Measurements from ENCODE around the gene DBX1.

The DBX1 gene

DNA sequence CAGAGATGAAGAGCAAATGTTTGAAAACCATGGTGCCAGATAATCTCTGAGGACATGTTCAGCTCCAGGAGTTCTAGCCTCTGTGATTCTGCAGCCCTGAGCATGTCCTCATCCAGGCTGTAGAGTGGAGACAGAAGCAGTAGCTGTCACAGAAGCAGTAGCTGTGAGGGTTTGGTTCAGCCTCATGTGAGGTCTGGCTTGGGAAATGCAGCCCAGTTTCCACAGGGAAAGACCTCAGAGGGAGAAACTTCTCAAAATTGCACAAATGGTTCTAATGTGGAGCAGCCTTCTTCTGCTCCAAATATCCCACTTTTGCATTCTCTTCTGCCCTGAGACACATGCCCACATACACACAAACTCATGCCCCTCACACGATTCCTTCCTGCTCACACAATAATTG, 48.4 kb downstream of the DBX1 start:
- Histone ChIP-seq H3K4me1 (ENCODE audit: low read depth, poor library complexity, severe bottlenecking) (no peaks in the 10 kb centered on the region), H4K20me1 (ENCODE audit: insufficient read depth) (no peaks in the 10 kb centered on the region), H2AFZ (ENCODE audit: low read depth) (no peak overlapping the region), H3K79me2 (ENCODE audit: insufficient read depth, low read depth) (no peaks in the 10 kb centered on the region), H3K27ac (no peak overlapping the region), H3K4me2 (no peak overlapping the region), H3K36me3 (ENCODE audit: insufficient read depth) (no peaks in the 10 kb centered on the region), H3K4me3 (IDR thresholded peaks at IDR 0.05; ENCODE audit: insufficient read depth, low read depth, low read length) (no peak overlapping the region), H3K27me3 (ENCODE audit: insufficient read depth, low read depth) (no peaks in the 10 kb centered on the region), H3K9ac (no peak overlapping the region)
- TF ChIP-seq, protein P1, sequence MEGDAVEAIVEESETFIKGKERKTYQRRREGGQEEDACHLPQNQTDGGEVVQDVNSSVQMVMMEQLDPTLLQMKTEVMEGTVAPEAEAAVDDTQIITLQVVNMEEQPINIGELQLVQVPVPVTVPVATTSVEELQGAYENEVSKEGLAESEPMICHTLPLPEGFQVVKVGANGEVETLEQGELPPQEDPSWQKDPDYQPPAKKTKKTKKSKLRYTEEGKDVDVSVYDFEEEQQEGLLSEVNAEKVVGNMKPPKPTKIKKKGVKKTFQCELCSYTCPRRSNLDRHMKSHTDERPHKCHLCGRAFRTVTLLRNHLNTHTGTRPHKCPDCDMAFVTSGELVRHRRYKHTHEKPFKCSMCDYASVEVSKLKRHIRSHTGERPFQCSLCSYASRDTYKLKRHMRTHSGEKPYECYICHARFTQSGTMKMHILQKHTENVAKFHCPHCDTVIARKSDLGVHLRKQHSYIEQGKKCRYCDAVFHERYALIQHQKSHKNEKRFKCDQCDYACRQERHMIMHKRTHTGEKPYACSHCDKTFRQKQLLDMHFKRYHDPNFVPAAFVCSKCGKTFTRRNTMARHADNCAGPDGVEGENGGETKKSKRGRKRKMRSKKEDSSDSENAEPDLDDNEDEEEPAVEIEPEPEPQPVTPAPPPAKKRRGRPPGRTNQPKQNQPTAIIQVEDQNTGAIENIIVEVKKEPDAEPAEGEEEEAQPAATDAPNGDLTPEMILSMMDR (conservative IDR thresholded peaks at IDR 0.05; ENCODE audit: low read depth, low read length): no peak

DNA sequence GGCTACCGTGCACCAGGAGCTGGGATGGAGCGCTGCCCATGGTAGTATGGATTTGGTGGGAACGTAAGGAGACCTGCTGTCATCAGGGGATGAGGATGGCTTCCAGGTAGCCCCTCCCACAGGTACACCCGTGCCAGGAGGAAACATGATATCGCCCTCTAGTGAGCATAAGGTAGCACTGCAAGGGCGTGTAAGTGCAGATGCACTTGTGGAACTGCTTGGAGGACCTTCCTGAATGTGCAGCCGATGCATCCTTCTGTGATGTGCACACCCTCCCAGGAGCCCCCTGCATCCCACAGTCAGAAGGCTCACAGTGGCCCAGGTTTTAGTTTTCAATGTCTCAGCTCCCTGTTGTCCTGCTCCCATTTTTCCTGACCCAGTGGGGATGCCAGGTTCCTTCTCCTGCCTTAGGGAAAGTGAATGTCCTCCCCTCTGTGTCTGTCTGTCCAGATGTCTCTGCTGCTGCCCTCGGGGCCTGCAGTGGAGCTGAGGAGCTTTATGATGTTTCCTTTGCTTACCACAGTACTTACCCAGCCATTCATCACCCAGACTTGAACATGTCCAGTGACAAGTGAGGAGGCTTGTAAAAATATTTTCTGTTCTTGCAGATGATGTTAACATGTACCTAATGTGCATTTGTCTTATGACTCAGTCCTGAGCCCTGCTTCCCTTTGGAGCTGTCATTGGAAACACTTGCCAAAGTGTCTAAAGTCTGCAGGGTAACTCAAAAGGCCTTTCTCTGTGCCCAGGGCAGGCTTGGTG, 49.2 kb downstream of the DBX1 start:
- no peaks in the 10 kb centered on the region for H3K4me1 ChIP-seq (ENCODE audit: low read depth, poor library complexity, severe bottlenecking)
- no peak overlapping the region for H2AFZ ChIP-seq (ENCODE audit: low read depth)
- H3K4me2 ChIP-seq: no peak overlapping the region
- no peak overlapping the region for H3K9ac ChIP-seq
- H3K79me2 ChIP-seq (ENCODE audit: insufficient read depth, low read depth): no peaks in the 10 kb centered on the region
- no peak overlapping the region for H3K4me3 ChIP-seq (IDR thresholded peaks at IDR 0.05; ENCODE audit: insufficient read depth, low read depth, low read length)
- no peaks in the 10 kb centered on the region for H3K36me3 ChIP-seq (ENCODE audit: insufficient read depth)
- no peaks in the 10 kb centered on the region for H4K20me1 ChIP-seq (ENCODE audit: insufficient read depth)
- TF ChIP-seq, protein P1 (conservative IDR thresholded peaks at IDR 0.05; ENCODE audit: low read depth, low read length): peak; percentile 93
- no peak overlapping the region for H3K27ac ChIP-seq
- H3K27me3 ChIP-seq (ENCODE audit: insufficient read depth, low read depth): no peaks in the 10 kb centered on the region

GRCh38 chr11:20109731-20110445, 50.4 kb downstream of the DBX1 start:
- H3K27ac ChIP-seq: no peak overlapping the region
- no peaks in the 10 kb centered on the region for H3K27me3 ChIP-seq (ENCODE audit: insufficient read depth, low read depth)
- no peak overlapping the region for H2AFZ ChIP-seq (ENCODE audit: low read depth)
- no peak overlapping the region for H3K9ac ChIP-seq
- no peak overlapping the region for H3K4me2 ChIP-seq
- TF ChIP-seq, protein P1 (conservative IDR thresholded peaks at IDR 0.05; ENCODE audit: low read depth, low read length): no peak
- H3K79me2 ChIP-seq (ENCODE audit: insufficient read depth, low read depth): no peaks in the 10 kb centered on the region
- H3K4me1 ChIP-seq (ENCODE audit: low read depth, poor library complexity, severe bottlenecking): no peaks in the 10 kb centered on the region
- no peaks in the 10 kb centered on the region for H3K36me3 ChIP-seq (ENCODE audit: insufficient read depth)
- H4K20me1 ChIP-seq (ENCODE audit: insufficient read depth): no peaks in the 10 kb centered on the region
- no peak overlapping the region for H3K4me3 ChIP-seq (IDR thresholded peaks at IDR 0.05; ENCODE audit: insufficient read depth, low read depth, low read length)

Measured in KMS-11 (cell line).